Fibroblast of villous mesenchyme (primary cell): ENCODE results near the gene KLHL14. TPM values are rescaled to one million over a fixed set of nuclear protein-coding genes. Genes with fewer than 3 reads are reported as not detected.

Source experiments
- DNase-seq: peaks from one replicate; pipeline ENCODE4 v3.0.0-alpha.2; 2010; ENCODE audit warnings: low read depth
- H3K4me3 ChIP-seq: 2 replicates; pipeline ENCODE4 v1.5.1; 2011; ENCODE audit warnings: low read depth, mild to moderate bottlenecking, low read length
- CTCF ChIP-seq: IDR thresholded peaks from 2 replicates; pipeline ENCODE4 v1.5.1; 2012; ENCODE audit warnings: low read depth, mild to moderate bottlenecking, low read length; ENCODE audit not compliant: insufficient read depth
- total RNA-seq: library from RNA; depleted of rRNA; stranded (reverse); fragments of >200 nt; gene quantifications from 2 replicates; pipeline ENCODE4 v1.2.3, GENCODE V29; 2012

The KLHL14 gene
- total RNA-seq, 1 donor: not detected

- DNase-seq: no peak
- TF ChIP-seq CTCF: no peak
- H3K4me3 ChIP-seq: no peak overlapping the region
Measured at GRCh38 chr18:32777049-32777448, 4.2 kb upstream of the KLHL14 start.

DNA sequence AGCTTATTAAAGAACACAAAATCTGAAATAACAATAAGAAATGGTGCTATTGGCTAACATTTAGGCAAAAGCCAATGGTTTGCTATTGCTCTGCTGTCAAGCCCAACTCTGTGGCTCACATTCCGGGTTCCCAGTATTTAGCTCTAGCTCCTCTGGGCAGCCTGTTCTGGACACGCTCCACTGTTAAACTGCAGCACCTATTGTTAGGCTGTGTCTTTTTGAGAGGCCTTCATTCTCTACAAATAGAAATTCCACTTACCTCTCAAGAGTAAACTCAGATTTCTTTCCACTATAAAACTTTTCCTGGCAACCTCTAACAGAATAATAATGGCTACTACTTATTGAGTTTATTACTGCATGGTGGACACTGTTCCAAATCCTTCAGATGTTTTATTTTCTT lies 3.7 kb upstream of the KLHL14 start:
- no peak for TF ChIP-seq CTCF
- DNase-seq: no peak
- H3K4me3 ChIP-seq: no peak overlapping the region

DNA sequence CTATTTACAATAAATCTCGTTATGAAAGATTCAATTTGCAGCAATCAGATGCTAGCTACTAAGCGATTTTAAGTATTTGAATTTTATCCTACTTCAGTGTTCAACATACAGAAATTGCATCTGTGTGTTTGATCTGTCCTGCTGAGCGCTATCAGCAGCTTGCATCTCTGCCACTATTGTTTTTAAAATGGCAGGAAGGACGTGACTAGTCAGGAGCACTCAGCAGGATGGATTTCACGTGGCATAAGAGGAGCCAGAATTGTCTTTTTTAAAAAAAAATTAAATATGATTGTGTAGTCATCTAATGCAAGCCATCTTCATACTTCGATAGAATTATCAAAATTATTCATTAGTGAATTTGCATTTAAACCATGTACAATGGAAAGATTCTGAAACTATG lies 2.8 kb upstream of the KLHL14 start:
- no peak overlapping the region for H3K4me3 ChIP-seq
- DNase-seq: no peak
- TF ChIP-seq CTCF: no peak

DNA sequence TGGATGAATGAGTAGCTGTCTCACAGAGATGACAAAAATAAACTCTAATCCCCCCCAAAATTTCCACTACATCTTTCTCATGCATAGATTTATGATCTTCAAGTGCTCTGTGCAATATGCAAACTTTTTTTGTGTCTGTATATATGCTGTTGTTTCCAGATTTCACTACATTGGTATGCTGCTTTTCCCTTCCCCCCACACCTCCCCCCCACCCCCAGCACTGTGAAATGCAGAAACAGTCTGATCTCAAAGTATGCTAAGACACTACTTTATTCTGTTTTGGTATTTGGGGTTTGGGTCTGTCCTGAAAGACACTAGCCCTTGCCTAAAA lies 524 bp upstream of the KLHL14 start:
- DNase-seq: no peak
- no peak for TF ChIP-seq CTCF
- H3K4me3 ChIP-seq: no peak overlapping the region

DNA sequence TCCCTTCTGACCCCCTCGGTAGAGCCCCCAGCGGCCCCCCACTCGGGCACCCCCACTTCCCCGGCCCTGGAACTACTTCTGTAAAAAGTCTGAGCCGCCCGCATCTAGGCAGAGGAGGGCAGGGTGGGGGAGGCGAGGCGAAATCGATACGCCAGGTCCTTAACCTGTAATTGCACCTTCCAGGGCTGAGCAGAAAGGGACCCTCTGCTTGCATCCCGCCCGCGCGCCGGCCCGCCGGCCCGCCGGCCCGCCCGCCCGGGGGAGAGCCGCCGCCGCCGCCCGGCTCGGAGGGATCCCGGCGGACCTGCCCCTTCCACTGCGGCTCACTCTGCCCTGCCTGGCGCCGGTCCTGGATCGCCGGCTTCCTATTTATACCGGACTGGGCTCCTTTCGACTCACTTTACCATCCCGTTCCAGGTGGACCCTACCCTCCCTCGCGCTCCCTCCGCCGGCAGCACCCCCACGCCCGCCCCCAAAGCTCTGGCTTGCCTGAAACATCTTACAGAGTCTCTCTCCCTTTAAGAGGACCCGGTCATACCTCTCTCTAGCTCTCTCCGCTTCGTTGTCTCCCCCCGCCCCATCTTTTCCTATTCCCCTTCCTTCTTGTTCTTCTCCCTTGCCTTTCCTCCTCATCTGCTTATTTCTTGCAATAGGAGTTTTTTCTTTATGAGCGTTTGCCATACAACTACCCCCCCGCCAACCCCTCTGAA lies 797 bp downstream of the KLHL14 start:
- H3K4me3 ChIP-seq: no peak overlapping the region
- no peak for DNase-seq
- TF ChIP-seq CTCF: no peak

DNA sequence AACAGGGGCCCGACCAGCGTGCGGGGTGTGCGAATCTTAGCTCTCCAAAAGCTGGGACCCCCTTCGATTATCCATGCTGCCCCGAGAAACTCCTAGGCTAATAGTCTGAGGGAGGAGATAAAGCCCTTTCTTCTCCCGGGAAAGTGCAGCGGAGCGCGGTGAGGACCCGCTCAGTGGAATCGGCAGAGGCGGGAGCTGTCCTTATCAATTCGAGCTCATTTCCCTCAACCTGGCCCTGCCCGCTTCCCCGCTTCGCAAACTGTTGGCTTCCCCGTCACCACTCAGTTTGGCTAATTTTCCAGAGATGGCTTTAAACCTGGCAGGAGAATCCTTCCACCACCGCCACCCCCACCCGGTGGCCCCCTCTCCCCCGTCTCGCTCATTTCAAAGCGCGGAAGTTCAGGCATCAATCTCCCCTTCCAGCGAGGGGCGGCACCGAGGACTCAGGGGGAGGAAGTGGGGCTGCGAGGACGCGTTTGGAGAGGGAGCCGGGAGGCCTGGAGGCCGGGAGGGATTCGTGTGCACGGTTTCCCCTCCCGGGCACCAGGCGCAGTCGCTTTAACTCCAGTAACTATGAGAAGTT lies 1.6 kb downstream of the KLHL14 start:
- no peak for DNase-seq
- no peak for TF ChIP-seq CTCF
- no peak overlapping the region for H3K4me3 ChIP-seq
